IMR-90 (cell line): Measurements from ENCODE around the gene KCNMB1. TPM values are rescaled to one million over a fixed set of nuclear protein-coding genes. Genes with fewer than 3 reads are reported as not detected.

Source experiments
- ATAC-seq: fragments of 200-7000 bp; cut with Tn5 transposase; 2 replicates; pipeline ENCODE4 v1.9.1; 2020; ENCODE audit warnings: low read depth, mild to moderate bottlenecking, moderate library complexity
- BruUV-seq: library from RNA; stranded (reverse); fragments of 400-500 nt; replicated peaks from 2 replicates; lab custom pipeline; 2021; lab: Mats Ljungman, UMichigan
- CTCF ChIA-PET: fragments of 300-600 bp; formaldehyde crosslinking; extraction: SDS; loops from one replicate; lab custom pipeline; 2021; ENCODE audit warnings: antibody characterized with exemption; lab: Yijun Ruan, JAX
- POLR2A ChIA-PET: fragments of 300-600 bp; sonication (Branson Sonifier 250); formaldehyde crosslinking; loops from one replicate; lab custom pipeline; 2022; ENCODE audit warnings: antibody characterized with exemption; ENCODE audit not compliant: unreplicated experiment; lab: Charles Lee
- DNase-seq: peaks from one replicate; pipeline ENCODE4 v3.0.0; 2013
- H2AFZ ChIP-seq: replicated peaks from 2 replicates; pipeline ENCODE3; 2013; ENCODE audit warnings: low read length, mild to moderate bottlenecking; ENCODE audit not compliant: poor library complexity
- H2AK5ac ChIP-seq: 2 replicates; pipeline ENCODE4 v1.6.1; 2013; ENCODE audit warnings: low read depth, low read length, inconsistent platforms
- H2AK9ac ChIP-seq: replicated peaks from 2 replicates; pipeline ENCODE3; 2013; ENCODE audit warnings: mild to moderate bottlenecking, low read depth, low read length, moderate library complexity; ENCODE audit not compliant: poor library complexity
- H2BK120ac ChIP-seq: 2 replicates; pipeline ENCODE4 v1.6.1; 2013; ENCODE audit warnings: low read depth, low read length, inconsistent platforms
- H2BK15ac ChIP-seq: 3 replicates; pipeline ENCODE4 v1.6.1; 2013; ENCODE audit warnings: low read depth, low read length, inconsistent platforms
- H2BK20ac ChIP-seq: 2 replicates; pipeline ENCODE4 v1.6.1; 2013; ENCODE audit warnings: low read depth, mild to moderate bottlenecking, inconsistent platforms, low read length, moderate library complexity
- H2BK5ac ChIP-seq: 2 replicates; pipeline ENCODE4 v1.6.1; 2013; ENCODE audit warnings: mild to moderate bottlenecking, low read depth, low read length, inconsistent platforms; ENCODE audit not compliant: poor library complexity, severe bottlenecking
- H3K14ac ChIP-seq: replicated peaks from 2 replicates; pipeline ENCODE4 v1.6.1; 2013; ENCODE audit warnings: low read depth, low read length, inconsistent platforms
- H3K18ac ChIP-seq: 2 replicates; pipeline ENCODE4 v1.6.1; 2013; ENCODE audit warnings: low read depth, low read length, control low read depth
- H3K23ac ChIP-seq: 2 replicates; pipeline ENCODE4 v1.6.1; 2013; ENCODE audit warnings: low read depth, low read length, inconsistent platforms
- H3K27ac ChIP-seq: 2 replicates; pipeline ENCODE4 v1.5.1; 2013; ENCODE audit warnings: mild to moderate bottlenecking, control low read depth, low read length; ENCODE audit not compliant: insufficient read depth
- H3K27me3 ChIP-seq: 2 replicates; pipeline ENCODE4 v1.6.1; 2013; ENCODE audit warnings: low read length; ENCODE audit not compliant: control insufficient read depth, insufficient read depth
- H3K36me3 ChIP-seq: 2 replicates; pipeline ENCODE4 v1.6.1; 2013; ENCODE audit warnings: low read length, mixed read lengths; ENCODE audit not compliant: control insufficient read depth, insufficient read depth
- H3K4ac ChIP-seq: 2 replicates; pipeline ENCODE4 v1.6.1; 2013; ENCODE audit warnings: low read depth, low read length, inconsistent platforms
- H3K4me1 ChIP-seq: 2 replicates; pipeline ENCODE4 v1.6.1; 2013; ENCODE audit warnings: low read length, mixed read lengths; ENCODE audit not compliant: control insufficient read depth, insufficient read depth
- H3K4me2 ChIP-seq: 2 replicates; pipeline ENCODE4 v1.6.1; 2013; ENCODE audit warnings: low read depth, mild to moderate bottlenecking, control low read depth, low read length, moderate library complexity
- H3K4me3 ChIP-seq: 2 replicates; pipeline ENCODE4 v1.5.1; 2013; ENCODE audit warnings: low read depth, mild to moderate bottlenecking, control low read depth, low read length, moderate library complexity; ENCODE audit not compliant: insufficient read depth
- H3K56ac ChIP-seq: 2 replicates; pipeline ENCODE4 v1.6.1; 2013; ENCODE audit warnings: low read length, inconsistent platforms; ENCODE audit not compliant: insufficient read depth; ENCODE audit errors: extremely low read depth
- H3K79me1 ChIP-seq, 2 experiments: 2 replicates each; pipeline ENCODE4 v1.6.1; 2013; ENCODE audit warnings: low read length in 2 of 2, inconsistent platforms in 1 of 2, low read depth in 1 of 2
- H3K9ac ChIP-seq: 2 replicates; pipeline ENCODE4 v1.6.1; 2013; ENCODE audit warnings: low read depth, low read length, control low read depth
- H3K9me1 ChIP-seq: 2 replicates; pipeline ENCODE4 v1.6.1; 2013; ENCODE audit warnings: low read length, inconsistent platforms; ENCODE audit not compliant: insufficient read depth
- H3K9me3 ChIP-seq: 2 replicates; pipeline ENCODE4 v1.6.1; 2013; ENCODE audit warnings: low read length; ENCODE audit not compliant: control insufficient read depth, insufficient read depth
- H4K20me1 ChIP-seq: 2 replicates; pipeline ENCODE4 v1.6.1; 2013; ENCODE audit warnings: low read length, inconsistent platforms; ENCODE audit not compliant: insufficient read depth
- H4K5ac ChIP-seq: 2 replicates; pipeline ENCODE4 v1.6.1; 2013; ENCODE audit warnings: mild to moderate bottlenecking, low read depth, low read length, control low read depth
- H4K8ac ChIP-seq, 2 experiments: 2 replicates each; pipeline ENCODE4 v1.6.1; 2013; ENCODE audit warnings: low read depth in 2 of 2, low read length in 2 of 2, control low read depth in 1 of 2, inconsistent platforms in 1 of 2
- H4K91ac ChIP-seq: 2 replicates; pipeline ENCODE4 v1.6.1; 2013; ENCODE audit warnings: low read depth, low read length, inconsistent platforms; ENCODE audit not compliant: insufficient read depth
- MAZ ChIP-seq: IDR thresholded peaks from 2 replicates; pipeline ENCODE4 v1.6.1; 2012; ENCODE audit warnings: low read depth, mild to moderate bottlenecking, low read length, improper control_type of control experiment, moderate library complexity, borderline replicate concordance
- WGBS, 2 experiments: methylation state at CpG; one replicate each; pipeline versions ENCODE4 v1.1.5 to v1.1.7; 2013; ENCODE audit warnings: missing lambda C conversion rate in 2 of 2; ENCODE audit not compliant: insufficient read length in 1 of 2; ENCODE audit errors: extremely low coverage in 2 of 2; 5-methylcytosine and 5-hydroxymethylcytosine counted together
- dilution Hi-C: fragments of 300-500 bp; cut with HindIII; formaldehyde crosslinking; loops from one replicate; pipeline ENCODE4 v1.14.3; 2018; ENCODE audit warnings: low sequenced_read_pairs; ENCODE audit not compliant: unreplicated experiment
- in situ Hi-C: fragments of 300-500 bp; cut with MboI; formaldehyde crosslinking; loops from 3 replicates; pipeline ENCODE4 v1.14.3; 2019; ENCODE audit warnings: low sequenced_read_pairs, inconsistent platforms, mixed read lengths
- intact Hi-C: fragments of 100-400 bp; cut with micrococcal nuclease; formaldehyde crosslinking; loops from 2 replicates; pipeline ENCODE4 v1.10.0; 2022
- polyA plus RNA-seq, 3 experiments: library from polyadenylated mRNA; depleted of rRNA; stranded (reverse); fragments of >200 nt; gene quantifications; 2 replicates each; pipeline ENCODE4 v1.2.3, GENCODE V29; 2012; ENCODE audit warnings: low replicate concordance in 1 of 3
- total RNA-seq: library from RNA; depleted of rRNA; stranded (reverse); fragments of >200 nt; gene quantifications from 2 replicates; pipeline ENCODE4 v1.2.3, GENCODE V29; 2012

KCNMB1 gene
- total and polyA plus RNA-seq, 2 of the 4 experiments (the other 2 are of a cell fraction), result not detected

DNA sequence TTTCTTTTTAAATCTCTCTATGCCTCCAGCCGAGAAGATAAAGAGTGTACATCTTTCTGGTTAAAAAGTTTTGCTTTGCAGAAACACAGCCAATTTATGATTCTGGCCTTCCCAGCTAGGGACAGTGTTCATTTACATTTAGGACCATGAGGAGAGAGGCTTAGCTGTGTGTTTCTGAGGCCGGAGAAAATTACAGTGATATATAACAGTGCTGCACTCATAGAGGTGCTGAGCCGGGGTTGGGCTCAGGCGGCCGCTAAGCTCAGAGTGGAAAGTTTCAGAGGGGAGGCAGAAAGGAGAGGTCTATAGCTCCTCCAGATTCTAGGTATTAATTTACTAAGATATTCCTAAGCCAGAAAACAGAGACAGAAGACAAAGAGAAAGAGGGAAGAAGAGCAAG is 54.5 kb downstream of the KCNMB1 start:
- H4K20me1 ChIP-seq, result no peaks in the 10 kb centered on the region
- no peak overlapping the region for H3K56ac ChIP-seq
- no peak overlapping the region for H2BK5ac ChIP-seq
- H2BK15ac ChIP-seq, result no peak overlapping the region
- no peak overlapping the region for H3K4me3 ChIP-seq
- no peak overlapping the region for H3K9ac ChIP-seq
- TF ChIP-seq MAZ, result no peak
- H3K4me1 ChIP-seq, result no peaks in the 10 kb centered on the region
- H2AK5ac ChIP-seq, result no peak overlapping the region
- no peak overlapping the region for H4K5ac ChIP-seq
- H3K36me3 ChIP-seq, result no peaks in the 10 kb centered on the region
- no peak overlapping the region for H4K91ac ChIP-seq
- ChIA-PET POLR2A (no interaction called here), CTCF (interaction anchor here (0.7 kb wide), 1 partner anchor 133 kb away, joined by 3 read pairs; no protein-coding TSS in a partner anchor)
- no peak overlapping the region for H3K14ac ChIP-seq
- no peaks in the 10 kb centered on the region for H3K27me3 ChIP-seq
- no peak overlapping the region for H2AFZ ChIP-seq
- no peak overlapping the region for H2BK120ac ChIP-seq
- no peaks in the 10 kb centered on the region for H3K79me1 ChIP-seq
- no peak overlapping the region for H2AK9ac ChIP-seq
- dilution Hi-C loops (no loop called here), in situ Hi-C loops (no loop called here), intact Hi-C loops (no loop called here)
- H3K23ac ChIP-seq, result no peak overlapping the region
- no peak overlapping the region for H3K4me2 ChIP-seq
- ATAC-seq (no peak), DNase-seq (no peak)
- no peaks in the 10 kb centered on the region for H3K9me3 ChIP-seq
- H3K4ac ChIP-seq, result no peak overlapping the region
- H2BK20ac ChIP-seq, result no peak overlapping the region
- H4K8ac ChIP-seq, result no peak overlapping the region
- no CpG with 5 or more reads among the region's 5 CpGs for WGBS, 2 experiments
- no peak overlapping the region for H3K18ac ChIP-seq
- H3K27ac ChIP-seq, result no peak overlapping the region
- BruUV-seq, result no TSS peak
- no peaks in the 10 kb centered on the region for H3K9me1 ChIP-seq
